HUDEP-2 (cell line): ENCODE results near the gene TNRC6A.

Experiments used
- DNase-seq, 76 experiments: peaks; one replicate each; lab custom pipeline; 2025; ENCODE audit not compliant: unreplicated experiment in 76 of 76; lab: John Stamatoyannopoulos, UW

Gene TNRC6A

DNA sequence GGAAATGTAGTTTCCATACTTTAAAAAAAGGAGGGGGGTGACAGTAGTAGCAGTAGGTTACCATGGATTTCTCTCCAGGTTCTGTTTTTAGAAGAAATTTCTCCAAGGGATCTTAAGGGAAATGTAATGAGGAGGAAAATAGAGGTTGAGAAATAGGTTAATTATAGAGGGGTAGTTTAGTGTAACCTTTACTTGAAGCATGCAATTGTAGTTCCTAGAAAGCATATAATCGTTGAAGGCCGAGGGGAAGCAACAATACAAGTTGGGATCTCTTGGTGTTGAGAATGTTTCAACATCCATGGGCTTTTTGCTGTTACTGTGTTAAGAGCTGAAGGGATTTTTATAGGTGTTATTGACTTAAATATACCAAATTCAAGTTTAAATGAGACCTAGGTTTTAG lies 25.1 kb downstream of the TNRC6A start:
- DNase-seq: no peak

GRCh38 chr16:24755201-24755874 lies 25.9 kb downstream of the TNRC6A start:
- DNase-seq: peak in 3 of 76 experiments; percentile 6 to 19 (median 7)

DNA sequence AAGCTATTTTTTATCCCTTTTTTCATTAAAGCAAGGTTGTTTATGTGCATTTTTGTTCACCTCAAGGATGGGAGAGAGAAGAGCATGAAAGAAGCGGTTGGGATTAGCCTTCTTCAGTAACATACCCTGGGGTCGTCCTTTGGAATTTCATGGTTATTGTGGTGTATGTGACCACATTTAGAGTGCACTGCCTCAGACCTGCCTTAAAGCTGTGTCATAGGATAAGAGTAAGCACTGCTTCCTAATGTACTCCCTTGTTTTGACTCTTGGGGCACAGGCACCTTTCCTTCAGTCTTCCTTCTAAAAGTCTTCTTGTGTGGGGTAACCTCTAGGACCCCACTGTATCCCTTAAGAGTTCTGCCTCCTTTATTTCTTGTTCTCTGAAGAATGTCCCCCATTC lies 28.9 kb downstream of the TNRC6A start:
- peak in 2 of 76 experiments; percentile 9 to 26 for DNase-seq

DNA sequence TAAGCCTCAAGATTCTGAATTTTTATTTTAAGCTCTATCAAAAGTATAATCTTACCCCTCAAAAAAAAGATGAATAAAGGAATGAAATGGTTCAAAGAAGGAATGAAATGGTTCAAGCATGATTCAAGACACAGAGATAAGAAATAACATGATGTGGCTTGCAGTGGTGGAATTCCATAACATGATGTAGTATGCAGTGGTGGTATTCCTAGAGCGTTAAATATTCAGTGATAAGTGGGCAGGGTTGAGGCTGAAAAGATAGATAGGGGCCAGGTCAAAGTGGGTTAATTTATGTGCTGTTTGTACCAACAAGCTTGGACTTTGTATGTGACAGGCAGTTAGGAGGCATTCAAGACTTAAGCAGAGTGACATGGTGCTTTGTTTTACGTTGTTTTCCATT lies 29.6 kb downstream of the TNRC6A start:
- DNase-seq: peak in 11 of 76 experiments; percentile 7 to 28 (median 16)

GRCh38 chr16:24761526-24761925 lies 32.1 kb downstream of the TNRC6A start:
- no peak for DNase-seq

GRCh38 chr16:24764916-24765315 lies 35.5 kb downstream of the TNRC6A start:
- DNase-seq: no peak

GRCh38 chr16:24766057-24766456 lies 36.6 kb downstream of the TNRC6A start:
- DNase-seq: no peak

GRCh38 chr16:24769806-24770205 lies 40.4 kb downstream of the TNRC6A start:
- no peak for DNase-seq

- DNase-seq: peak in 1 of 76 experiments; percentile 6
Measured at GRCh38 chr16:24771132-24771778, 41.8 kb downstream of the TNRC6A start.

- DNase-seq: no peak
Measured at GRCh38 chr16:24771779-24772157, 42.3 kb downstream of the TNRC6A start.

DNA sequence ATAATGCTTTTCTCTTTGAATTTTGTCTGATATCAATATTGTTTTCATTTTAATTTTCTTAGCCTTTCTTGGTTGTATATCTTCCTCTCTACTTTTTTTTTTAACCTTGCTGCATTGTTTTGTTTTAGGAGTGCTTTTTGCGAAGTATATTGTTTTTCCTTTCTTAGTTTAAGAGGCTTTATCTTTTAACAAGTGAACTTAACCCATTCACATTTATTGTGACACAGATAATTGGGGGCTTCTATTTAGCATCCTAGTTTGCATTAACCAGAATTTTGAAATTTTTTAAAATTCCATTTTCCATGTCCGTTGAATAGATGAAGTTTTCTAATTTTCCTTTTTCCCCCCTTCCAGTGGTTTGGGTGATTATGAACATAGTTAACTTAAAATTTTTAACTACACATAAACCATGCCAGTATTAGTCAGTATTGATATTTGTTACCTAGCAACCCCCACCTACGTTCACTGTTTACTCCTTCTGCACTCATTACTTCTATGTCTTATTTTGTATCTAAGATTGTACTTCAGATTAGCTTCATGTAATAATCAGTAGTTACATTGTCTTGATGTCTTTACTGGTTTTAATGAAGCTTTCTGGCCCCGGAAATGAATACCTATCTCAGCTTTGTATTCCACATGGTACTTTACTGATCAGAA lies 44.4 kb downstream of the TNRC6A start:
- DNase-seq: no peak

DNA sequence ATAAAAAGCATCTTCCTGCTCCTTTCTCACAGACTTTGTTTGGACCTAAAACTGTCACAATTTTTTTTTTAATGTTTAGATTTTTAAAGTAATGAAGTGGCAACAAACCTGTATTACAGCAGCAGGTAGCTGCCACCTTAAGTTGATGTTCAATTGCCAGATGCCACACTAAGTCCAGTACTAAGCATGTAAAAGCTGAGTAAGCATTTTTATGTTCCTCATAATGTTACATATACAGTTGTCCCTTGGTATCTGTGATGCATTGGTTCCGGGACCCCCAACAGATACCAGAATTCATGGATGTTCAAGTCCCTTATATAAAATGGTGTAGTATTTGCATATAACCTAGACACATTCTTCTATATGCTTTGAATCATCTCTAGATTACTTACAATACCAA lies 45.1 kb downstream of the TNRC6A start:
- no peak for DNase-seq

DNA sequence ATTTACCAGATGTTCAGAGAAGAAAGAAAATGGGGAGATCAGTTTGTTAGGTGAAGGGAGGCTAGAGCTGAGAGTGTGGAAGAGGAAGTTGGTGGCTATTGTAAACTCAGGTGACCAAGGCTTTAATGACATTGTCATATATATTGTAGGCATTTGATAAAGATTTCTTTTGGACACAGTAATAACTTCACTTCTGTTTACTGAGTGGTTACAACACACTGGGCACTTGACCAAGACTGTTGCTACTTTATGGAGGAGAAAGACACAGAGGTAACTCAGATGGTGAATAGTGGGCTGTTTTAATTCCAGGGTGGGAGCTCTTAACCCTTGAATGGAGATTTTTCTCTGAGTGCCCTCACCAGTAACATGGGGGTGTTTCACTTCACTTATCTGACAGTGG lies 46.0 kb downstream of the TNRC6A start:
- DNase-seq: peak in 2 of 76 experiments; percentile 5 to 21

DNA sequence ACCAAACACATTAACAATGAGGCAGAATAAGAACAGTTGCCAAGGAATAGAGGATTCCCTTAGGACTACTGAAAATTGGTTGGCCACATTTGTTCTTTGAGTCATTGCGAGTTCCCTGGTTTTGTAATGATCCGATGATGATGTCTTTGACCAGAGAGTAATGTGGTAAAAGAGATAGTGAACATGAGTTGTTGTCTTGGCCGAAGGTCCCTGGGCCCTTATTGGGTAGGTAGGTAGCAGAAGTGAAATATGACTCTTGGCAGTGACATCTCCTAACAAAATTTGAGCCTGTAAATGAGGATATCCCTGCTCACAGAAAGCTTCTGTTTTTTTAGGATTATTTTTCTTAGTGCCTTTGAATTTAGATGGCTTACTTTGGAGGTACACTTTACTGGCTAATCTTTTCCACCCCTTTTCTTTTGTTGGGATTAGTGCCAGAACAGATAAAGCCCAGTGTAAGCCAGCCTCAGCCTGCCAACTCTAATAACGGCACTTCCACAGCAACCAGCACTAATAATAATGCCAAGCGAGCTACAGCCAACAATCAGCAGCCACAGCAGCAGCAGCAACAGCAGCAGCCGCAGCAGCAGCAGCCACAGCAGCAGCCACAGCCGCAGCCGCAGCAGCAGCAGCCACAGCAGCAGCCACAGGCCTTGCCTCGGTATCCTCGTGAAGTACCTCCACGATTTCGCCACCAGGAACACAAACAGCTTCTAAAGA lies 47.2 kb downstream of the TNRC6A start:
- DNase-seq: peak in 56 of 76 experiments; percentile 8 to 86 (median 42)

DNA sequence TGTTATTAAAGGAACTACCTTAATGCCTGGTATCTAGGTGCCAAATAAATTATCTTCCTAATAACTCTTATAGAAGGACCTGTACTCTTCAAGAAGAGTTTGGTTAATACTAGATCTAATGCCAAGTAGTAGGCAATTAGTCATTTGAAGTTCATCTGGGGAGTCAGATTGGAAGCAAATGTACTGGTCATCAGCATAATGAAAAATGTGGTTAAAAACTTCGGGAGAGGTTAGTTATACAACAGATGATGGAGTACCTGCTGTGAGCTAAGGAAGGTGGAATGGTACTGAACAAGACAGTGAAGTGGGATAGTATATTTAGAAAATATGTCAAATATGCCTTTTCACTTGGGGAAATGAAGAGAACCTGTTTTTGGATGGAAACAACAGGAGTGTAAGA lies 49.2 kb downstream of the TNRC6A start:
- DNase-seq: no peak

GRCh38 chr16:24781256-24781655 lies 51.8 kb downstream of the TNRC6A start:
- no peak for DNase-seq

GRCh38 chr16:24784121-24784520 lies 54.7 kb downstream of the TNRC6A start:
- no peak for DNase-seq

GRCh38 chr16:24789881-24790280 lies 60.4 kb downstream of the TNRC6A start:
- no peak for DNase-seq

DNA sequence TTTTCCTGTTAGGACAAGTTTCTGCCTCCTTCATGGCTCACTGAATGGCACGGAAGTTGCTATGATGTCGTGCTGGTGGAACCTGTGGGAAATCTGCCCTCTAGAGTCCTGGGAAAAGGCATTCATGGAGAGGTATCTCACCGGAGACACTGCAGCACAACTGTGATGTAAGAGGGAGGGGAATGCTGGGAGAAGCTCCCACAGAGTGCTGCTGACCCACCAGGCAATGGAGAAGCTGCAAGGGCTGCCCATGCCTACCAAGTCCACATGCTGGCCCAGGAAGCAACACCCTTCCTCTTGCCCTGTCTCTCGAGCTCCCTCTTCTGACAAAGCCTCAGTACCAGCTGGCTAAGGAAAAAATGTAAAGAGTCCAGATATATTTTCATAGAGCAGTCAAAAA lies 71.1 kb downstream of the TNRC6A start:
- peak in 31 of 76 experiments; percentile 1 to 55 (median 18) for DNase-seq

DNA sequence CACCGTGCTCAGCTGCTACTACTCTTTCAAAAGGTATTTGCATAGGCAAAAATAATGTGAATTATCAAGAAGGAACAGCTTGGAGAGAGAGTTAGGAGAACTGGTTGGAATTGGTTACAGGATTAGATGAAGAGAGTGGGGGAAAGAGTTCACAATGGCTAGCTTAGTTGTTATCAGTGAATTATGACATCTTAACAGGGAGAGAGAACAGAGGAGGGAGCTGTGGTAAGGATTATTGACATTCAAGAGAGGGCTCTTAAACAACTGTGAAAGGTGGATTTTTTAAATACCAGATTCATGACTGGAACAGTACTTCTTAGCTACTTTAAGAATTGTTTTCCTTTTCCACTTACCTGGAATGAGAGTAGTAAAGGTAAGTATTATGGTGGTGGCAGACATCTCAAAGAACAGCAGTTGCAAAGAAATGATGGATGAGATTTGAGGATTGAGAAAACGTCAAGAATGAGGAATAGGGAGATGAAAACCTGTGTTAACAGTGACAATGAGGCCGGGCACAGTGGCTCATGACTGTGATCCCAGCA lies 72.4 kb downstream of the TNRC6A start:
- DNase-seq: no peak

- no peak for DNase-seq
Measured at GRCh38 chr16:24805484-24805883, 76.0 kb downstream of the TNRC6A start.
